HepG2 (cell line): ENCODE results near the gene OR6X1. TPM values are rescaled to one million over a fixed set of nuclear protein-coding genes. Genes with fewer than 3 reads are reported as not detected.

ENCODE experiments used
- CCDC6 ChIP-seq: sonication (generic); formaldehyde crosslinking; IDR thresholded peaks from 2 replicates; pipeline ENCODE4 v1.8.1; 2022; ENCODE audit warnings: mild to moderate bottlenecking, missing genetic modification reagents, moderate library complexity
- ELF3 ChIP-seq: IDR thresholded peaks from 2 replicates; pipeline ENCODE4 v1.6.1; 2016; ENCODE audit warnings: missing genetic modification reagents, missing compliant biosample characterization
- KLF16 ChIP-seq, 2 experiments: sonication (generic) in 1 of 2; formaldehyde crosslinking in 1 of 2; IDR thresholded peaks; 2 replicates each; pipeline versions ENCODE4 v1.6.1 to v1.8.0; 2016 to 2023; ENCODE audit warnings: missing genetic modification reagents in 2 of 2, missing compliant biosample characterization in 1 of 2
- MTF2 ChIP-seq: sonication (generic); formaldehyde crosslinking; IDR thresholded peaks from 2 replicates; pipeline ENCODE4 v1.5.0; 2020; ENCODE audit warnings: missing genetic modification reagents, borderline replicate concordance
- NRL ChIP-seq: sonication (generic); formaldehyde crosslinking; IDR thresholded peaks from 2 replicates; pipeline ENCODE4 v1.5.0; 2020; ENCODE audit warnings: missing genetic modification reagents, mild to moderate bottlenecking, moderate library complexity, borderline replicate concordance
- POLR2AphosphoS5 ChIP-seq: IDR thresholded peaks from 2 replicates; pipeline ENCODE4 v1.6.1; 2012; ENCODE audit warnings: low read depth, low read length
- RAD51 ChIP-seq: fragments of 450-650 bp; IDR thresholded peaks from 2 replicates; pipeline ENCODE4 v1.6.1; 2016; ENCODE audit warnings: borderline replicate concordance
- TARDBP ChIP-seq: sonication (generic); formaldehyde crosslinking; IDR thresholded peaks from 2 replicates; pipeline ENCODE4 v1.8.0; 2022; ENCODE audit warnings: mild to moderate bottlenecking, missing genetic modification reagents
- ZFP90 ChIP-seq: sonication (generic); formaldehyde crosslinking; IDR thresholded peaks from 2 replicates; pipeline ENCODE4 v1.8.0; 2022; ENCODE audit warnings: missing genetic modification reagents, mild to moderate bottlenecking, inconsistent platforms, borderline replicate concordance
- ZNF432 ChIP-seq: sonication (generic); formaldehyde crosslinking; IDR thresholded peaks from 2 replicates; pipeline ENCODE4 v1.5.0; 2020; ENCODE audit warnings: missing genetic modification reagents, mild to moderate bottlenecking, borderline replicate concordance
- ZNF577 ChIP-seq: sonication (generic); formaldehyde crosslinking; IDR thresholded peaks from 2 replicates; pipeline ENCODE4 v1.4.0; 2020; ENCODE audit warnings: mild to moderate bottlenecking, low read depth, missing genetic modification reagents, borderline replicate concordance
- ZNF607 ChIP-seq: sonication (generic); formaldehyde crosslinking; IDR thresholded peaks from 2 replicates; pipeline ENCODE4 v1.5.1; 2020; ENCODE audit warnings: missing genetic modification reagents, mild to moderate bottlenecking, borderline replicate concordance
- ZNF772 ChIP-seq: sonication (generic); formaldehyde crosslinking; IDR thresholded peaks from 2 replicates; pipeline ENCODE4 v1.5.0; 2020; ENCODE audit warnings: mild to moderate bottlenecking, missing genetic modification reagents
- polyA plus RNA-seq, 8 experiments: library from polyadenylated mRNA; depleted of rRNA in 3 of 8; stranded (reverse) in 7 of 8; unstranded in 1 of 8; fragments of >200 nt; fragmentation: Illumina TruSeq in 4 of 8; extraction: Trizol in 4 of 8; gene quantifications; 2 replicates each; pipeline versions ENCODE4 v1.2.1 to v1.2.3, GENCODE V29; 2011 to 2016; ENCODE audit warnings: low read depth in 4 of 8, missing spikeins in 1 of 8, mixed read lengths in 1 of 8; ENCODE audit not compliant: insufficient read depth in 1 of 8
- total RNA-seq, 5 experiments: library from RNA; depleted of rRNA; stranded (reverse); fragments of >200 nt; fragmentation: Illumina TruSeq; extraction: Trizol; gene quantifications; 2 replicates each; pipeline ENCODE4 v1.2.3, GENCODE V29; 2016; ENCODE audit warnings: low read depth in 1 of 5
- TF ChIP-seq, protein P1 (sequence below): sonication (generic); formaldehyde crosslinking; IDR thresholded peaks from 2 replicates; pipeline ENCODE4 v1.5.1; 2020; ENCODE audit warnings: missing genetic modification reagents, mild to moderate bottlenecking, borderline replicate concordance
- TF ChIP-seq, protein P2 (sequence below): fragments of 450-650 bp; IDR thresholded peaks from 2 replicates; pipeline ENCODE4 v1.6.1; 2017
- TF ChIP-seq, protein P3 (sequence below): sonication (generic); formaldehyde crosslinking; IDR thresholded peaks from 2 replicates; pipeline ENCODE4; 2020; ENCODE audit warnings: missing genetic modification reagents, mild to moderate bottlenecking, borderline replicate concordance
- TF ChIP-seq, protein P4 (sequence below): sonication (generic); formaldehyde crosslinking; IDR thresholded peaks from 2 replicates; pipeline ENCODE4 v1.4.0; 2020; ENCODE audit warnings: low read depth, missing genetic modification reagents

The OR6X1 gene
- total and polyA plus RNA-seq, 2 of the 13 experiments (the other 11 are each of a cell fraction or from before 2014, with no cell fraction given), result not detected

DNA sequence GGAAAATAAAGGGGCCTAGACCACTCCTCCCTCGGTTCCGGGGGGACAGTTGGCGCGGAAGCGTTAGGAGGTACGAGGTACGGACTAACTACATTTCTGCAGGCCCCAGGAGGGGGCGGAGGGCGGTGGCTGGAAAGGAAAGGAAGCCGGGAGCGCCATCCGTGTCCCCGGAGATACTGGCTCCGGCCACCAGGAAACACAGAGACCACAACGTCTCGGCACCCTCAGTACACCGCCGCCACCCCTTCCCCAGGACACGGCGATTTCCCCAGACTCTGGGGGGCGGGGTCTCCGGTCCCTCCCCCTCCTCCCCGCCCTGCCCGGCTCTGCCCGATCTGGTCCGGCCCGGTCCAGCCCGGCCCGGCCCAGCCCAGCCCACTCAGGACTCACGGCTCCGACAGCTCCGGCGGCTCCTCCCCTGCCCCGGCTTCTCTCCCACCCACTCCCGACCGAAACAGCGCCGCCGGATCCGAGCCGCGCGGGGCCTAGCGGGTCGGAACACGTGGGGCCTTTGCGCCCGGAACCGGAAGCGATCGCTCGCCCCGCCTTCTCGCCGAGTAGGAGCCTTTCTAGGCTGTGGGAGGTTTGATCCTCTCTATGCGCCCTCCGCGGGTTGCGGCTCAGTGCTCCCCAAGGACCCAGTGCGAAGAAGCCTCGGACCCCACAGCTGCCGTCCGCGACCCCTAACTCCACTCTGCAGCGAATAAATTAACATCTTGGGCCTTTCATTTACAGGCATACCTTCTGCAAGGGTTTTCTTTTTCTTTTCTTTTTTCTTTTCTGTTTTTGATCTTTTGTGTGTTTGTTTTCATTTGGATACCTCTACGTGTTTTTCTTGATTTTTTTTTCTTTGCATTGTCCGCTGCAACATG lies 12.9 kb downstream of the OR6X1 start, which contains the start of gene ZNF202 (continued):
- peak; percentile 56; the same call in 1 of the 2 replicates for TF ChIP-seq CCDC6 (CRISPR knock-in tag)
- no peak for TF ChIP-seq ZNF432 (CRISPR knock-in tag)
- peak in 1 of 2 experiments; percentile 93; a peak in 2 of 4 replicates for TF ChIP-seq KLF16 (CRISPR knock-in tag; IDR thresholded peaks at IDR 0.05)
- TF ChIP-seq, protein P1, sequence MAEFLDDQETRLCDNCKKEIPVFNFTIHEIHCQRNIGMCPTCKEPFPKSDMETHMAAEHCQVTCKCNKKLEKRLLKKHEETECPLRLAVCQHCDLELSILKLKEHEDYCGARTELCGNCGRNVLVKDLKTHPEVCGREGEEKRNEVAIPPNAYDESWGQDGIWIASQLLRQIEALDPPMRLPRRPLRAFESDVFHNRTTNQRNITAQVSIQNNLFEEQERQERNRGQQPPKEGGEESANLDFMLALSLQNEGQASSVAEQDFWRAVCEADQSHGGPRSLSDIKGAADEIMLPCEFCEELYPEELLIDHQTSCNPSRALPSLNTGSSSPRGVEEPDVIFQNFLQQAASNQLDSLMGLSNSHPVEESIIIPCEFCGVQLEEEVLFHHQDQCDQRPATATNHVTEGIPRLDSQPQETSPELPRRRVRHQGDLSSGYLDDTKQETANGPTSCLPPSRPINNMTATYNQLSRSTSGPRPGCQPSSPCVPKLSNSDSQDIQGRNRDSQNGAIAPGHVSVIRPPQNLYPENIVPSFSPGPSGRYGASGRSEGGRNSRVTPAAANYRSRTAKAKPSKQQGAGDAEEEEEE (CRISPR knock-in tag), result no peak
- TF ChIP-seq, protein P2, sequence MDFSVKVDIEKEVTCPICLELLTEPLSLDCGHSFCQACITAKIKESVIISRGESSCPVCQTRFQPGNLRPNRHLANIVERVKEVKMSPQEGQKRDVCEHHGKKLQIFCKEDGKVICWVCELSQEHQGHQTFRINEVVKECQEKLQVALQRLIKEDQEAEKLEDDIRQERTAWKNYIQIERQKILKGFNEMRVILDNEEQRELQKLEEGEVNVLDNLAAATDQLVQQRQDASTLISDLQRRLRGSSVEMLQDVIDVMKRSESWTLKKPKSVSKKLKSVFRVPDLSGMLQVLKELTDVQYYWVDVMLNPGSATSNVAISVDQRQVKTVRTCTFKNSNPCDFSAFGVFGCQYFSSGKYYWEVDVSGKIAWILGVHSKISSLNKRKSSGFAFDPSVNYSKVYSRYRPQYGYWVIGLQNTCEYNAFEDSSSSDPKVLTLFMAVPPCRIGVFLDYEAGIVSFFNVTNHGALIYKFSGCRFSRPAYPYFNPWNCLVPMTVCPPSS, result no peak
- TF ChIP-seq, protein P3, sequence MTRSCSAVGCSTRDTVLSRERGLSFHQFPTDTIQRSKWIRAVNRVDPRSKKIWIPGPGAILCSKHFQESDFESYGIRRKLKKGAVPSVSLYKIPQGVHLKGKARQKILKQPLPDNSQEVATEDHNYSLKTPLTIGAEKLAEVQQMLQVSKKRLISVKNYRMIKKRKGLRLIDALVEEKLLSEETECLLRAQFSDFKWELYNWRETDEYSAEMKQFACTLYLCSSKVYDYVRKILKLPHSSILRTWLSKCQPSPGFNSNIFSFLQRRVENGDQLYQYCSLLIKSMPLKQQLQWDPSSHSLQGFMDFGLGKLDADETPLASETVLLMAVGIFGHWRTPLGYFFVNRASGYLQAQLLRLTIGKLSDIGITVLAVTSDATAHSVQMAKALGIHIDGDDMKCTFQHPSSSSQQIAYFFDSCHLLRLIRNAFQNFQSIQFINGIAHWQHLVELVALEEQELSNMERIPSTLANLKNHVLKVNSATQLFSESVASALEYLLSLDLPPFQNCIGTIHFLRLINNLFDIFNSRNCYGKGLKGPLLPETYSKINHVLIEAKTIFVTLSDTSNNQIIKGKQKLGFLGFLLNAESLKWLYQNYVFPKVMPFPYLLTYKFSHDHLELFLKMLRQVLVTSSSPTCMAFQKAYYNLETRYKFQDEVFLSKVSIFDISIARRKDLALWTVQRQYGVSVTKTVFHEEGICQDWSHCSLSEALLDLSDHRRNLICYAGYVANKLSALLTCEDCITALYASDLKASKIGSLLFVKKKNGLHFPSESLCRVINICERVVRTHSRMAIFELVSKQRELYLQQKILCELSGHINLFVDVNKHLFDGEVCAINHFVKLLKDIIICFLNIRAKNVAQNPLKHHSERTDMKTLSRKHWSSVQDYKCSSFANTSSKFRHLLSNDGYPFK, result peak; percentile 61; the same call in 1 of the 2 replicates
- TF ChIP-seq ZNF772, result peak; percentile 55; the same call in 1 of the 2 replicates
- TF ChIP-seq, protein P4, sequence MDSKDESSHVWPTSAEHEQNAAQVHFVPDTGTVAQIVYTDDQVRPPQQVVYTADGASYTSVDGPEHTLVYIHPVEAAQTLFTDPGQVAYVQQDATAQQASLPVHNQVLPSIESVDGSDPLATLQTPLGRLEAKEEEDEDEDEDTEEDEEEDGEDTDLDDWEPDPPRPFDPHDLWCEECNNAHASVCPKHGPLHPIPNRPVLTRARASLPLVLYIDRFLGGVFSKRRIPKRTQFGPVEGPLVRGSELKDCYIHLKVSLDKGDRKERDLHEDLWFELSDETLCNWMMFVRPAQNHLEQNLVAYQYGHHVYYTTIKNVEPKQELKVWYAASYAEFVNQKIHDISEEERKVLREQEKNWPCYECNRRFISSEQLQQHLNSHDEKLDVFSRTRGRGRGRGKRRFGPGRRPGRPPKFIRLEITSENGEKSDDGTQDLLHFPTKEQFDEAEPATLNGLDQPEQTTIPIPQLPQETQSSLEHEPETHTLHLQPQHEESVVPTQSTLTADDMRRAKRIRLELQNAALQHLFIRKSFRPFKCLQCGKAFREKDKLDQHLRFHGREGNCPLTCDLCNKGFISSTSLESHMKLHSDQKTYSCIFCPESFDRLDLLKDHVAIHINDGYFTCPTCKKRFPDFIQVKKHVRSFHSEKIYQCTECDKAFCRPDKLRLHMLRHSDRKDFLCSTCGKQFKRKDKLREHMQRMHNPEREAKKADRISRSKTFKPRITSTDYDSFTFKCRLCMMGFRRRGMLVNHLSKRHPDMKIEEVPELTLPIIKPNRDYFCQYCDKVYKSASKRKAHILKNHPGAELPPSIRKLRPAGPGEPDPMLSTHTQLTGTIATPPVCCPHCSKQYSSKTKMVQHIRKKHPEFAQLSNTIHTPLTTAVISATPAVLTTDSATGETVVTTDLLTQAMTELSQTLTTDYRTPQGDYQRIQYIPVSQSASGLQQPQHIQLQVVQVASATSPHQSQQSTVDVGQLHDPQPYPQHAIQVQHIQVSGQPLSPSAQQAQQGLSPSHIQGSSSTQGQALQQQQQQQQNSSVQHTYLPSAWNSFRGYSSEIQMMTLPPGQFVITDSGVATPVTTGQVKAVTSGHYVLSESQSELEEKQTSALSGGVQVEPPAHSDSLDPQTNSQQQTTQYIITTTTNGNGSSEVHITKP (CRISPR knock-in tag), result peak; percentile 66; the same call in 1 of the 2 replicates
- 0 out of 2 replicates have a peak, but pooled peaks have one; percentile 12 for TF ChIP-seq RAD51
- TF ChIP-seq ELF3 (CRISPR knock-in tag), result peak; percentile 58; the same call in 1 of the 2 replicates
- peak; percentile 66 for TF ChIP-seq POLR2AphosphoS5
- peak; percentile 46; the same call in 1 of the 2 replicates for TF ChIP-seq MTF2 (CRISPR knock-in tag)
- 0 out of 2 replicates have a peak, but pooled peaks have one; percentile 25 for TF ChIP-seq ZFP90 (CRISPR knock-in tag)
- peak; percentile 62; the same call in 1 of the 2 replicates for TF ChIP-seq ZNF607 (CRISPR knock-in tag)
- peak; percentile 17; the same call in 1 of the 2 replicates for TF ChIP-seq NRL (CRISPR knock-in tag)
- no peak for TF ChIP-seq TARDBP
- no peak for TF ChIP-seq ZNF577 (CRISPR knock-in tag)
